H1 (cell line): Measurements from ENCODE around the gene LTBP1. TPM values are rescaled to one million over a fixed set of nuclear protein-coding genes. Genes with fewer than 3 reads are reported as not detected.

ENCODE experiments used
- CTCF ChIA-PET: fragments of 300-600 bp; sonication (Branson Sonifier 250); formaldehyde crosslinking; loops from one replicate; lab custom pipeline; 2021; ENCODE audit not compliant: partially characterized antibody; lab: Charles Lee
- POLR2A ChIA-PET: fragments of 300-600 bp; sonication (Branson Sonifier 250); formaldehyde crosslinking; loops from one replicate; lab custom pipeline; 2021; ENCODE audit warnings: inconsistent platforms; ENCODE audit not compliant: partially characterized antibody; lab: Charles Lee
- DNase-seq, 2 experiments: peaks; one replicate each; pipeline versions ENCODE4 v3.0.0 to v3.0.0-alpha.2; 2010 to 2022; ENCODE audit warnings: low spot score in 2 of 2, low read depth in 1 of 2, mixed read lengths in 1 of 2
- FAIRE-seq: peaks from 2 replicates; lab custom pipeline; 2011; peaks lifted over from hg19 to GRCh38; lab: Jason Lieb, UNC
- H2AFZ ChIP-seq: 2 replicates; pipeline ENCODE4 v1.8.1; 2012; ENCODE audit warnings: low read length, inconsistent platforms
- H2AK5ac ChIP-seq: 2 replicates; pipeline ENCODE4 v1.6.1; 2013; ENCODE audit warnings: low read depth, low read length
- H2BK120ac ChIP-seq: replicated peaks from 2 replicates; pipeline ENCODE3; 2013; ENCODE audit warnings: low read depth, low read length, inconsistent platforms
- H2BK12ac ChIP-seq: 2 replicates; pipeline ENCODE4 v1.6.1; 2013; ENCODE audit warnings: low read depth, low read length
- H2BK15ac ChIP-seq: 2 replicates; pipeline ENCODE4 v1.6.1; 2013; ENCODE audit warnings: low read length
- H2BK20ac ChIP-seq: 2 replicates; pipeline ENCODE4 v1.6.1; 2013; ENCODE audit warnings: low read length
- H2BK5ac ChIP-seq: 2 replicates; pipeline ENCODE4 v1.6.1; 2013; ENCODE audit warnings: low read depth, low read length
- H3K14ac ChIP-seq: 2 replicates; pipeline ENCODE4 v1.6.1; 2013; ENCODE audit warnings: inconsistent platforms; ENCODE audit not compliant: insufficient read length
- H3K18ac ChIP-seq: 2 replicates; pipeline ENCODE4 v1.6.1; 2013; ENCODE audit warnings: low read length; ENCODE audit errors: extremely low read depth
- H3K23ac ChIP-seq: 2 replicates; pipeline ENCODE4 v1.6.1; 2013; ENCODE audit warnings: inconsistent platforms; ENCODE audit not compliant: insufficient read length
- H3K23me2 ChIP-seq: 2 replicates; pipeline ENCODE4 v1.6.1; 2013; ENCODE audit warnings: low read depth, low read length
- H3K27ac ChIP-seq: 2 replicates; pipeline ENCODE4 v1.6.1; 2011; ENCODE audit warnings: low read depth, low read length, inconsistent platforms
- H3K27me3 ChIP-seq, 4 experiments: replicated peaks in 1 of 4; 1 replicate in 1 of 4; 2 replicates in 3 of 4; pipeline versions ENCODE4 v1.6.1 to v1.8.1; 2011 to 2013; ENCODE audit warnings: low read length in 3 of 4, mild to moderate bottlenecking in 3 of 4, inconsistent platforms in 2 of 4, mixed read lengths in 2 of 4, moderate library complexity in 1 of 4; ENCODE audit not compliant: control insufficient read depth in 3 of 4, insufficient read depth in 3 of 4; ENCODE audit errors: extremely low read depth in 1 of 4
- H3K36me3 ChIP-seq, 4 experiments: 2 replicates each; pipeline versions ENCODE4 v1.6.1 to v1.8.1; 2011 to 2013; ENCODE audit warnings: mild to moderate bottlenecking in 4 of 4, low read length in 3 of 4, moderate library complexity in 2 of 4, control low read depth in 1 of 4, inconsistent platforms in 1 of 4; ENCODE audit not compliant: insufficient read depth in 4 of 4, control insufficient read depth in 2 of 4
- H3K4ac ChIP-seq: replicated peaks from 2 replicates; pipeline ENCODE3; 2013; ENCODE audit warnings: low read length, low read depth, mixed read lengths, inconsistent platforms; ENCODE audit not compliant: insufficient read length
- H3K4me1 ChIP-seq, 4 experiments: replicated peaks in 1 of 4; 1 replicate in 1 of 4; 2 replicates in 3 of 4; pipeline versions ENCODE4 v1.6.1 to v1.8.1; 2011 to 2013; ENCODE audit warnings: low read length in 3 of 4, inconsistent platforms in 2 of 4, mixed read lengths in 1 of 4; ENCODE audit not compliant: insufficient read depth in 4 of 4, control insufficient read depth in 3 of 4
- H3K4me2 ChIP-seq, 2 experiments: 2 replicates each; pipeline versions ENCODE4 v1.6.1 to v1.8.1; 2011 to 2013; ENCODE audit warnings: low read depth in 2 of 2, low read length in 2 of 2, control low read depth in 1 of 2, inconsistent platforms in 1 of 2, mild to moderate bottlenecking in 1 of 2; ENCODE audit not compliant: insufficient read depth in 1 of 2
- H3K4me3 ChIP-seq, 4 experiments: fragments of 200-600, 300-600 bp in 1 of 4; sonication (generic), shearing (Covaris generic), sonication (Bioruptor Twin) in 1 of 4; 2 replicates each; pipeline versions ENCODE4 v1.5.1 to v1.8.1; 2011 to 2016; ENCODE audit warnings: low read length in 4 of 4, low read depth in 3 of 4, control low read depth in 2 of 4, inconsistent platforms in 2 of 4, mild to moderate bottlenecking in 2 of 4, mixed read lengths in 1 of 4, moderate library complexity in 1 of 4; ENCODE audit not compliant: insufficient read depth in 2 of 4; ENCODE audit errors: extremely low read depth in 1 of 4
- H3K56ac ChIP-seq: replicated peaks from 2 replicates; pipeline ENCODE3; 2013; ENCODE audit warnings: low read depth, mild to moderate bottlenecking, mixed read lengths, low read length, inconsistent platforms; ENCODE audit not compliant: insufficient read length
- H3K79me1 ChIP-seq: 2 replicates; pipeline ENCODE4 v1.6.1; 2013; ENCODE audit warnings: low read depth, low read length, control low read depth
- H3K79me2 ChIP-seq, 2 experiments: 2 replicates each; pipeline versions ENCODE4 v1.6.1 to v1.8.1; 2012 to 2013; ENCODE audit warnings: low read length in 2 of 2, mild to moderate bottlenecking in 2 of 2, inconsistent platforms in 1 of 2; ENCODE audit not compliant: insufficient read depth in 2 of 2, control insufficient read depth in 1 of 2
- H3K9ac ChIP-seq, 4 experiments: replicated peaks in 1 of 4; 1 replicate in 1 of 4; 2 replicates in 3 of 4; pipeline versions ENCODE4 v1.6.1 to v1.8.1; 2011 to 2013; ENCODE audit warnings: low read depth in 3 of 4, low read length in 3 of 4, control low read depth in 2 of 4, mild to moderate bottlenecking in 2 of 4, moderate library complexity in 2 of 4, inconsistent platforms in 1 of 4; ENCODE audit errors: extremely low read depth in 1 of 4
- H3K9me3 ChIP-seq, 2 experiments: 2 replicates each; pipeline versions ENCODE4 v1.6.1 to v1.8.1; 2012 to 2013; ENCODE audit warnings: mild to moderate bottlenecking in 2 of 2, moderate library complexity in 2 of 2, control low read depth in 1 of 2, inconsistent platforms in 1 of 2, low read depth in 1 of 2, low read length in 1 of 2, mixed read lengths in 1 of 2; ENCODE audit not compliant: insufficient read depth in 2 of 2
- H4K20me1 ChIP-seq, 2 experiments: replicated peaks in 1 of 2; 2 replicates each; pipeline versions ENCODE3 to v1.8.1; 2011 to 2013; ENCODE audit warnings: inconsistent platforms in 2 of 2, low read length in 2 of 2, mild to moderate bottlenecking in 1 of 2; ENCODE audit not compliant: insufficient read depth in 2 of 2, control insufficient read depth in 1 of 2
- H4K5ac ChIP-seq: 2 replicates; pipeline ENCODE4 v1.6.1; 2013; ENCODE audit warnings: low read length, low read depth, mixed read lengths, inconsistent platforms; ENCODE audit not compliant: insufficient read length
- H4K8ac ChIP-seq: 2 replicates; pipeline ENCODE4 v1.8.0; 2013; ENCODE audit warnings: mild to moderate bottlenecking, moderate library complexity, low read length, inconsistent platforms; ENCODE audit not compliant: insufficient read depth; ENCODE audit errors: extremely low read depth
- H4K91ac ChIP-seq: replicated peaks from 2 replicates; pipeline ENCODE3; 2013; ENCODE audit warnings: low read length, mixed read lengths, inconsistent platforms; ENCODE audit not compliant: insufficient read length
- NRF1 ChIP-seq: IDR thresholded peaks from 2 replicates; pipeline ENCODE4 v1.6.1; 2011; ENCODE audit warnings: mild to moderate bottlenecking, low read depth, low read length, improper control_type of control experiment
- WGBS, 2 experiments: shearing (Covaris generic) in 1 of 2; methylation state at CpG; one replicate each; pipeline versions ENCODE4 v1.1.6 to v1.1.7; 2013 to 2015; ENCODE audit warnings: low lambda C conversion rate in 2 of 2, mixed read lengths in 2 of 2, inconsistent platforms in 1 of 2, low coverage in 1 of 2, missing lambda C conversion rate in 1 of 2; ENCODE audit not compliant: insufficient replicate concordance in 2 of 2, insufficient coverage in 1 of 2, insufficient read length in 1 of 2; ENCODE audit errors: extremely low coverage in 1 of 2, missing lambda C conversion rate in 1 of 2; 5-methylcytosine and 5-hydroxymethylcytosine counted together
- polyA plus RNA-seq, 7 experiments: library from polyadenylated mRNA; depleted of rRNA in 3 of 7; stranded (reverse) in 5 of 7; unstranded in 2 of 7; fragments of >200 nt in 5 of 7; fragments of 200-250 nt in 2 of 7; gene quantifications; 1 replicate in 5 of 7; 2 replicates in 1 of 7; 4 replicates in 1 of 7; pipeline versions ENCODE4 v1.2.1 to v1.2.3, GENCODE V29; 2011 to 2013; ENCODE audit warnings: missing spikeins in 2 of 7, mixed read lengths in 2 of 7
- total RNA-seq: library from RNA; stranded (reverse); fragmentation: NEBNext Ultra II Directional; extraction: Animal tissue kit (Norgen Biotek cat#: 25700); gene quantifications from 2 replicates; pipeline ENCODE4 v1.2.1, GENCODE V29; 2021

The LTBP1 gene
- total and polyA plus RNA-seq, 2 of the 8 experiments (the other 6 are each of a cell fraction or from before 2014, with no cell fraction given) = 15.4 to 24.7 TPM

- no peak for DNase-seq
- CTCF ChIA-PET = interaction anchor here (0.9 to 1.2 kb wide), 2 partner anchors 40 to 168 kb away, joined by 4 read pairs; no protein-coding TSS in a partner anchor
- no peak overlapping the region for H2BK5ac ChIP-seq
- TF ChIP-seq NRF1 = no peak
Measured at GRCh38 chr2:33273479-33273878, 326.7 kb downstream of the LTBP1 start.

More at GRCh38 chr2:33273479-33273878, 326.7 kb downstream of the LTBP1 start:
- H3K27ac ChIP-seq = no peak overlapping the region
- no peaks in the 10 kb centered on the region for H3K79me1 ChIP-seq
- H2AK5ac ChIP-seq = no peak overlapping the region
- H4K5ac ChIP-seq = no peak overlapping the region
- H3K18ac ChIP-seq = no peak overlapping the region
- no peaks in the 10 kb centered on the region for H3K9me3 ChIP-seq
- no peaks in the 10 kb centered on the region for H3K79me2 ChIP-seq
- no peaks in the 10 kb centered on the region for H3K36me3 ChIP-seq
- H2BK15ac ChIP-seq = no peak overlapping the region
- no peaks in the 10 kb centered on the region for H3K27me3 ChIP-seq
- 100% methylated on average over 1 of the region's 1 CpG; no CpG with 5 or more reads in 1 of the 2 experiments for WGBS, 2 experiments
- H2BK12ac ChIP-seq = no peak overlapping the region
- no peak overlapping the region for H2BK120ac ChIP-seq
- H4K8ac ChIP-seq = no peak overlapping the region
- H3K56ac ChIP-seq = no peak overlapping the region
- no peak overlapping the region for H3K9ac ChIP-seq
- H4K20me1 ChIP-seq = no peaks in the 10 kb centered on the region
- no peak overlapping the region for H3K14ac ChIP-seq
- FAIRE-seq = no peak
- no peak overlapping the region for H3K23ac ChIP-seq
- H4K91ac ChIP-seq = no peak overlapping the region
- no peaks in the 10 kb centered on the region for H3K23me2 ChIP-seq
- no peak overlapping the region for H3K4me3 ChIP-seq
- H3K4me2 ChIP-seq = no peak overlapping the region
- H3K4ac ChIP-seq = no peak overlapping the region
- no peak overlapping the region for H2BK20ac ChIP-seq
- no peak overlapping the region for H2AFZ ChIP-seq
- H3K4me1 ChIP-seq = no peaks in the 10 kb centered on the region
- POLR2A ChIA-PET = no interaction called here
